H9 (cell line): ENCODE data around the gene AQP3. TPM values are rescaled to one million over a fixed set of nuclear protein-coding genes. Genes with fewer than 3 reads are reported as not detected.
A peak's percentile ranks its signal among the peaks of the same experiment; 100 is the strongest.

Source experiments
- DNase-seq: peaks from one replicate; pipeline ENCODE4 v3.0.0-alpha.2; 2017
- H2AFZ ChIP-seq: one replicate; pipeline ENCODE4 v1.6.1; 2013; ENCODE audit warnings: mild to moderate bottlenecking, low read length, control low read depth, moderate library complexity
- H2AK5ac ChIP-seq: 2 replicates; pipeline ENCODE4 v1.6.1; 2013; ENCODE audit warnings: low read length, control low read depth, mixed read lengths; ENCODE audit not compliant: insufficient read length
- H2BK120ac ChIP-seq: one replicate; pipeline ENCODE4 v1.6.1; 2013; ENCODE audit warnings: low read depth, mild to moderate bottlenecking, low read length, control low read depth, inconsistent platforms; ENCODE audit not compliant: poor library complexity, severe bottlenecking
- H2BK12ac ChIP-seq: 2 replicates; pipeline ENCODE4 v1.6.1; 2013; ENCODE audit warnings: low read length, control low read depth, mixed read lengths, low read depth; ENCODE audit not compliant: insufficient read length
- H2BK15ac ChIP-seq: 2 replicates; pipeline ENCODE4 v1.6.1; 2013; ENCODE audit warnings: low read depth, low read length, control low read depth
- H2BK20ac ChIP-seq: one replicate; pipeline ENCODE4 v1.6.1; 2013; ENCODE audit warnings: low read depth, mild to moderate bottlenecking, low read length, control low read depth, inconsistent platforms; ENCODE audit not compliant: poor library complexity, severe bottlenecking
- H2BK5ac ChIP-seq: 2 replicates; pipeline ENCODE4 v1.6.1; 2013; ENCODE audit warnings: low read length, control low read depth, mixed read lengths; ENCODE audit not compliant: insufficient read length
- H3K14ac ChIP-seq: 2 replicates; pipeline ENCODE4 v1.6.1; 2013; ENCODE audit warnings: low read length, control low read depth; ENCODE audit not compliant: insufficient read depth
- H3K18ac ChIP-seq: 2 replicates; pipeline ENCODE4 v1.6.1; 2013; ENCODE audit warnings: low read depth, mild to moderate bottlenecking, mixed read lengths, low read length, control low read depth; ENCODE audit not compliant: insufficient read length
- H3K23ac ChIP-seq: 2 replicates; pipeline ENCODE4 v1.6.1; 2013; ENCODE audit warnings: low read length, control low read depth, mixed read lengths, low read depth; ENCODE audit not compliant: insufficient read length
- H3K23me2 ChIP-seq: 2 replicates; pipeline ENCODE4 v1.6.1; 2013; ENCODE audit warnings: low read depth, mild to moderate bottlenecking, mixed read lengths, low read length, control low read depth; ENCODE audit not compliant: insufficient read length, poor library complexity, severe bottlenecking
- H3K27ac ChIP-seq: 2 replicates; pipeline ENCODE4 v1.5.1; 2013; ENCODE audit warnings: low read length, control low read depth, mixed read lengths, low read depth; ENCODE audit not compliant: insufficient read length
- H3K27me3 ChIP-seq: 2 replicates; pipeline ENCODE4 v1.6.1; 2013; ENCODE audit warnings: low read length, control low read depth, inconsistent platforms; ENCODE audit not compliant: insufficient read depth
- H3K4ac ChIP-seq: 2 replicates; pipeline ENCODE4 v1.6.1; 2013; ENCODE audit warnings: low read depth, mild to moderate bottlenecking, control low read depth, inconsistent platforms, low read length, moderate library complexity
- H3K4me1 ChIP-seq: 2 replicates; pipeline ENCODE4 v1.6.1; 2013; ENCODE audit warnings: low read length, control low read depth, inconsistent platforms; ENCODE audit not compliant: insufficient read depth
- H3K4me2 ChIP-seq: 2 replicates; pipeline ENCODE4 v1.6.1; 2013; ENCODE audit warnings: low read length, control low read depth, mixed read lengths; ENCODE audit not compliant: insufficient read length, insufficient read depth
- H3K56ac ChIP-seq: 2 replicates; pipeline ENCODE4 v1.6.1; 2013; ENCODE audit warnings: low read depth, mild to moderate bottlenecking, mixed read lengths, low read length, control low read depth; ENCODE audit not compliant: insufficient read length
- H3K79me1 ChIP-seq: 2 replicates; pipeline ENCODE4 v1.6.1; 2013; ENCODE audit warnings: low read depth, mild to moderate bottlenecking, moderate library complexity, low read length, control low read depth, inconsistent platforms; ENCODE audit not compliant: insufficient read depth, poor library complexity, severe bottlenecking
- H3K79me2 ChIP-seq: 2 replicates; pipeline ENCODE4 v1.6.1; 2013; ENCODE audit warnings: low read length, control low read depth, inconsistent platforms; ENCODE audit not compliant: insufficient read depth
- H3K9ac ChIP-seq: 2 replicates; pipeline ENCODE4 v1.6.1; 2013; ENCODE audit warnings: low read length, control low read depth, mixed read lengths; ENCODE audit not compliant: insufficient read length; ENCODE audit errors: extremely low read depth
- H3K9me3 ChIP-seq: one replicate; pipeline ENCODE4 v1.6.1; 2013; ENCODE audit warnings: low read depth, low read length, inconsistent platforms; ENCODE audit not compliant: control insufficient read depth
- H3T11ph ChIP-seq: one replicate; pipeline ENCODE4 v1.6.1; 2013; ENCODE audit warnings: mild to moderate bottlenecking, low read length, control low read depth, inconsistent platforms
- H4K20me1 ChIP-seq: one replicate; pipeline ENCODE4 v1.6.1; 2013; ENCODE audit not compliant: control insufficient read depth, insufficient read length, insufficient read depth
- H4K5ac ChIP-seq: 2 replicates; pipeline ENCODE4 v1.6.1; 2013; ENCODE audit warnings: low read depth, mild to moderate bottlenecking, mixed read lengths, low read length, control low read depth; ENCODE audit not compliant: insufficient read length
- H4K8ac ChIP-seq: replicated peaks from 2 replicates; pipeline ENCODE4 v1.6.1; 2013; ENCODE audit warnings: low read length, control low read depth, mixed read lengths, low read depth; ENCODE audit not compliant: insufficient read length
- H4K91ac ChIP-seq: 2 replicates; pipeline ENCODE4 v1.6.1; 2013; ENCODE audit warnings: low read depth, mild to moderate bottlenecking, moderate library complexity, mixed read lengths, low read length, control low read depth; ENCODE audit not compliant: insufficient read length
- H3K27ac Mint-ChIP-seq, 3 experiments: 2 replicates in 2 of 3; 3 replicates in 1 of 3; pipeline ENCODE4 v1.8.0; 2020 to 2021; ENCODE audit warnings: mixed read lengths in 3 of 3, mild to moderate bottlenecking in 1 of 3, moderate library complexity in 1 of 3
- H3K27me3 Mint-ChIP-seq: 2 replicates; pipeline ENCODE4 v1.8.0; 2021; ENCODE audit warnings: low read depth, mild to moderate bottlenecking, moderate library complexity, mixed read lengths
- H3K36me3 Mint-ChIP-seq, 3 experiments: 2 replicates in 2 of 3; 3 replicates in 1 of 3; pipeline ENCODE4 v1.8.0; 2020 to 2021; ENCODE audit warnings: low read depth in 3 of 3, mixed read lengths in 3 of 3; ENCODE audit not compliant: insufficient read depth in 1 of 3
- H3K4me1 Mint-ChIP-seq, 2 experiments: 2 replicates each; pipeline ENCODE4 v1.8.0; 2020; ENCODE audit warnings: mixed read lengths in 2 of 2
- H3K4me3 Mint-ChIP-seq, 2 experiments: 2 replicates in 1 of 2; 3 replicates in 1 of 2; pipeline ENCODE4 v1.8.0; 2020 to 2021; ENCODE audit warnings: mild to moderate bottlenecking in 2 of 2, mixed read lengths in 2 of 2, moderate library complexity in 1 of 2
- H3K9me3 Mint-ChIP-seq, 2 experiments: 2 replicates in 1 of 2; 3 replicates in 1 of 2; pipeline ENCODE4 v1.8.0; 2020; ENCODE audit warnings: mild to moderate bottlenecking in 2 of 2, mixed read lengths in 2 of 2, moderate library complexity in 1 of 2
- CTCF ChIP-seq: fragments of 200-600 bp; sonication (generic); conservative IDR thresholded peaks from 3 replicates; pipeline ENCODE4 v1.8.0; 2021; ENCODE audit warnings: antibody characterized with exemption, mild to moderate bottlenecking
- WGBS: extraction: QIAGEN DNeasy Blood & Tissue Kit; methylation state at CpG from one replicate; pipeline ENCODE4 v1.1.7; 2013; ENCODE audit warnings: missing lambda C conversion rate, low lambda C conversion rate, mixed read lengths; ENCODE audit not compliant: insufficient read length; ENCODE audit errors: extremely low coverage; 5-methylcytosine and 5-hydroxymethylcytosine counted together
- total RNA-seq: library from RNA; stranded (reverse); gene quantifications from 2 replicates; pipeline ENCODE4 v1.2.1, GENCODE V29; 2021

Gene AQP3
- total RNA-seq, 1 experiment from 2014 or later: 1.6 TPM

GRCh38 chr9:33443047-33443446, 4.3 kb downstream of the AQP3 start:
- Histone ChIP-seq H3K27me3 (peaks cover 1% of the 10 kb centered on the region; the same call in 1 of the 2 replicates), H2BK12ac (no peak overlapping the region), H3K9me3 (no peaks in the 10 kb centered on the region), H2BK5ac (no peak overlapping the region), H3K56ac (no peak overlapping the region), H3K14ac (no peak overlapping the region; the same call in 1 of the 2 replicates), H4K20me1 (no peaks in the 10 kb centered on the region), H3K27ac (no peak overlapping the region), H3T11ph (no peak overlapping the region), H2AK5ac (no peak overlapping the region), H3K79me1 (no peaks in the 10 kb centered on the region), H3K18ac (no peak overlapping the region), H2BK120ac (no peak overlapping the region), H2AFZ (no peak overlapping the region), H3K23ac (no peak overlapping the region), H3K9ac (no peak overlapping the region), H2BK20ac (no peak overlapping the region), H2BK15ac (no peak overlapping the region), H3K4ac (no peak overlapping the region), H4K8ac (no peak overlapping the region), H3K79me2 (no peaks in the 10 kb centered on the region), H4K91ac (no peak overlapping the region), H3K23me2 (peaks cover 6% of the 10 kb centered on the region), H4K5ac (no peak overlapping the region), H3K4me2 (no peak overlapping the region), H3K4me1 (peaks cover 4% of the 10 kb centered on the region; the same call in 1 of the 2 replicates)
- Mint-ChIP-seq H3K27ac (no peak overlapping the region), H3K4me3 (peak overlapping the region in 1 of 2 experiments; percentile 32; a peak in 2 of 5 replicates), H3K36me3 (no peaks in the 10 kb centered on the region), H3K4me1 (peaks cover 26 to 40% of the 10 kb centered on the region in 2 experiments), H3K9me3 (no peaks in the 10 kb centered on the region), H3K27me3 (peaks cover 40% of the 10 kb centered on the region)
- no peak for DNase-seq
- no CpG with 5 or more reads among the region's 9 CpGs for WGBS
- no peak for TF ChIP-seq CTCF
